K562 (cell line): ENCODE measurements around the gene MACF1. TPM values are rescaled to one million over a fixed set of nuclear protein-coding genes. Genes with fewer than 3 reads are reported as not detected.
A peak's percentile ranks its signal among the peaks of the same experiment; 100 is the strongest.

Experiments
- DPF2 ChIP-seq: fragments of 450-650 bp; IDR thresholded peaks from 2 replicates; pipeline ENCODE4 v1.6.1; 2016
- EGR1 ChIP-seq: fragments of 450-650 bp; conservative IDR thresholded peaks from 2 replicates; pipeline ENCODE4 v1.6.1; 2017; ENCODE audit warnings: mild to moderate bottlenecking
- ETV6 ChIP-seq, 3 experiments: fragments of 150-350 bp in 1 of 3; sonication (generic) in 1 of 3; formaldehyde crosslinking in 1 of 3; IDR thresholded peaks; 2 replicates each; pipeline versions ENCODE4 v1.6.1 to v1.8.0; 2014 to 2022; ENCODE audit warnings: borderline replicate concordance in 2 of 3, low read depth in 2 of 3, antibody characterized with exemption in 1 of 3, low read length in 1 of 3, mild to moderate bottlenecking in 1 of 3, missing genetic modification reagents in 1 of 3
- FOXK1 ChIP-seq: sonication (generic); formaldehyde crosslinking; IDR thresholded peaks from 2 replicates; pipeline ENCODE4 v1.8.0; 2022; ENCODE audit warnings: missing genetic modification reagents, mild to moderate bottlenecking, borderline replicate concordance
- KDM4B ChIP-seq, 2 experiments: fragments of 450-650 bp in 1 of 2; sonication (generic) in 1 of 2; IDR thresholded peaks; 2 replicates each; pipeline ENCODE4 v1.6.1; 2016 to 2017; ENCODE audit warnings: borderline replicate concordance in 2 of 2, antibody characterized with exemption in 1 of 2, low read depth in 1 of 2, mild to moderate bottlenecking in 1 of 2
- KDM5B ChIP-seq: fragments of 200-600 bp; sonication (generic); IDR thresholded peaks from 2 replicates; pipeline ENCODE4 v1.6.1; 2012; ENCODE audit warnings: low read depth, mild to moderate bottlenecking, moderate library complexity, low read length, control low read depth, inconsistent platforms; ENCODE audit not compliant: insufficient replicate concordance
- MYC ChIP-seq, 2 experiments: fragments of 250-450 bp in 1 of 2; sonication (Bioruptor Pico) in 1 of 2; IDR thresholded peaks; 2 replicates each; pipeline versions ENCODE4 v1.5.1 to v1.6.1; 2012 to 2021; ENCODE audit warnings: low read depth in 2 of 2, borderline replicate concordance in 1 of 2, improper control_type of control experiment in 1 of 2, low read length in 1 of 2, mild to moderate bottlenecking in 1 of 2, moderate library complexity in 1 of 2
- NR2C1 ChIP-seq, 2 experiments: fragments of 450-650 bp; IDR thresholded peaks; 2 replicates each; pipeline ENCODE4 v1.6.1; 2017; ENCODE audit warnings: mild to moderate bottlenecking in 2 of 2, antibody characterized with exemption in 1 of 2, inconsistent platforms in 1 of 2, missing compliant biosample characterization in 1 of 2, missing genetic modification characterization in 1 of 2
- PHF8 ChIP-seq: fragments of 200-600 bp; sonication (generic); IDR thresholded peaks from 2 replicates; pipeline ENCODE4 v1.6.1; 2012; ENCODE audit warnings: mixed run types, mild to moderate bottlenecking, inconsistent platforms, low read length, moderate library complexity, borderline replicate concordance
- POLR2A ChIP-seq: fragments of 450-650 bp; conservative IDR thresholded peaks from 2 replicates; pipeline ENCODE4 v1.6.1; 2016
- RAD21 ChIP-seq, 2 experiments: fragments of 250-450 bp in 1 of 2; fragments of 450-650 bp in 1 of 2; sonication (Bioruptor Pico) in 1 of 2; formaldehyde crosslinking in 1 of 2; IDR thresholded peaks in 1 of 2; conservative IDR thresholded peaks in 1 of 2; 2 replicates each; pipeline versions ENCODE4 v1.4.0 to v1.8.0; 2020 to 2022; ENCODE audit warnings: mild to moderate bottlenecking in 2 of 2, moderate library complexity in 1 of 2
- RCOR1 ChIP-seq, 2 experiments: IDR thresholded peaks; 2 replicates each; pipeline ENCODE4 v1.6.1; 2012; ENCODE audit warnings: low read depth in 2 of 2, low read length in 2 of 2, borderline replicate concordance in 1 of 2, improper control_type of control experiment in 1 of 2
- SAP30 ChIP-seq: fragments of 200-600 bp; sonication (generic); IDR thresholded peaks from 2 replicates; pipeline ENCODE4 v1.6.1; 2012; ENCODE audit warnings: borderline replicate concordance, low read depth, mild to moderate bottlenecking, moderate library complexity, low read length, control low read depth, inconsistent platforms; ENCODE audit not compliant: insufficient read depth, poor library complexity, severe bottlenecking
- SMARCE1 ChIP-seq: fragments of 450-650 bp; IDR thresholded peaks from 2 replicates; pipeline ENCODE4 v1.7.1; 2016; ENCODE audit warnings: mild to moderate bottlenecking
- SRSF9 ChIP-seq: fragments of 200-400 bp; formaldehyde crosslinking; IDR thresholded peaks from 2 replicates; pipeline ENCODE4 v1.6.1; 2017; ENCODE audit warnings: low read depth, low read length, borderline replicate concordance
- STAT5B ChIP-seq: fragments of 250-450 bp; sonication (Bioruptor Pico); IDR thresholded peaks from 2 replicates; pipeline ENCODE4 v1.8.0; 2021; ENCODE audit warnings: mild to moderate bottlenecking, inconsistent platforms
- TBL1XR1 ChIP-seq, 2 experiments: IDR thresholded peaks; 2 replicates each; pipeline ENCODE4 v1.6.1; 2012; ENCODE audit warnings: improper control_type of control experiment in 2 of 2, low read length in 2 of 2, mild to moderate bottlenecking in 1 of 2
- TFAP4 ChIP-seq: sonication (generic); formaldehyde crosslinking; IDR thresholded peaks from 2 replicates; pipeline ENCODE4 v1.8.0; 2022; ENCODE audit warnings: missing genetic modification reagents, mild to moderate bottlenecking, moderate library complexity, borderline replicate concordance
- U2AF2 ChIP-seq: fragments of 200-400 bp; formaldehyde crosslinking; optimal IDR thresholded peaks from 2 replicates; pipeline ENCODE3; 2017; ENCODE audit warnings: low read depth, mild to moderate bottlenecking, low read length
- UBTF ChIP-seq, 2 experiments: IDR thresholded peaks; 2 replicates each; pipeline ENCODE4 v1.6.1; 2012; ENCODE audit warnings: improper control_type of control experiment in 2 of 2, low read depth in 2 of 2, low read length in 2 of 2, borderline replicate concordance in 1 of 2
- ZNF184 ChIP-seq: sonication (generic); formaldehyde crosslinking; IDR thresholded peaks from 2 replicates; pipeline ENCODE4 v1.5.0; 2020; ENCODE audit warnings: missing genetic modification reagents
- polyA plus RNA-seq, 8 experiments: library from polyadenylated mRNA; depleted of rRNA in 4 of 8; stranded (reverse) in 5 of 8; unstranded in 3 of 8; fragments of >200 nt; fragmentation: Nextera tagmentation in 2 of 8; fragmentation: Illumina TruSeq in 1 of 8; extraction: Ambion mirVana in 2 of 8; extraction: Trizol in 1 of 8; gene quantifications; 2 replicates each; pipeline versions ENCODE4 v1.2.1 to v1.2.3, GENCODE V29; 2011 to 2014; ENCODE audit warnings: inconsistent platforms in 1 of 8, missing spikeins in 1 of 8
- total RNA-seq, 7 experiments: library from RNA; depleted of rRNA in 6 of 7; stranded (reverse); fragments of >200 nt in 6 of 7; fragmentation: Illumina TruSeq in 2 of 7; extraction: Trizol in 2 of 7; gene quantifications; 2 replicates each; pipeline versions ENCODE4 v1.2.1 to v1.2.3, GENCODE V29; 2011 to 2021; ENCODE audit warnings: low replicate concordance in 1 of 7

MACF1 gene
- total and polyA plus RNA-seq, 9 of the 15 experiments (the other 6 are each of a cell fraction or from before 2014, with no cell fraction given): 13.2 to 232 (median 112) TPM

DNA sequence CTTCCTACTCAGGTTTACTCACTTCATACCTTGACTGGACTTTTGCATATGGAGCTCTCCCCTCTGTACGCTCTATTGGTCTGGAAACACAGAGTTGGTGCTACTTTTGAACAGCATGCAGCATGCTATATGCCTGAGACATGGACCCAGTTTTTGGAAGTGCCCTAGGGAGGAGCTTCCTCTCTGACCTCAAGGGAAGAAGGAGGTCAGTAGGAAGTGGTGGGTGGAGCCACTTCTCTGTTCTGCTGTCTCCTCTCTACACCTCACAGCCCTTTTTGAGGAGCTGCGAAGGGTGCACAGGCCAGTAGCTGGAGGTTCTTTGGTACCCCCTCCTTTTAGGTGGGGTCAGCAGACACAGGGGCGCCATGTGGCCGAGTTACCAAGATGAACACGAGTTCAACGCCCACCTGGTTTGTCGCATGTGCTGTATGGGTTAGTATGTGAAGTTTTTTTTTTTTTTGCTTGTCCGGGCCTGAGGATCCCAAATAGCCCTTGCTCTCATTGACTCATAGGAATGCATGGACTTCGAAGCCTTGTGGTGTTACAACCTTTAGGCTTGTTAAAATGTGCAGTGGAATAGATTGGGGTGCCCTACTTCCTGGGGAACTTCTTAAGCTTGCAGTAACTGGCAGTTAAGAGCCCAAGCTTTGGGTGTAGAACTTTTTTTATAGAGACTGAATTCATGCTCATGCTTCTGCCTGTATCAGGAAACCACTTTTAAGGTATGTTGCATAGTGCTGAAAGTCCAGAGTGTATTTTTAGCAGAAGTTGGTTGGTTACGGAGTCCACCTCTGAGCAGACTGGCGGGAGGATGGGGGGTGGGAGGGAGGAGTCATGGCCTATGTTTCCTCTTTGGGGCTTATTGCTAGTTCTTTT, 10.7 kb downstream of the MACF1 start (continued):
- TF ChIP-seq SAP30: no peak
- no peak for TF ChIP-seq DPF2
- TF ChIP-seq STAT5B: no peak
- 0 out of 2 replicates have a peak, but pooled peaks have one; percentile 30 for TF ChIP-seq SMARCE1
- no peak for TF ChIP-seq ZNF184 (CRISPR knock-in tag)
- TF ChIP-seq EGR1: peak; percentile 74
- no peak for TF ChIP-seq U2AF2
- TF ChIP-seq ETV6 (IDR thresholded peaks at IDR 0.05; ENCODE audit: borderline replicate concordance in 1 of 2, low read depth in 2 of 2, low read length in 1 of 2): 0 out of 4 replicates have a peak, but pooled peaks of 1 of the 2 experiments have one; percentile 16
- no peak for TF ChIP-seq ETV6 (CRISPR knock-in tag; IDR thresholded peaks at IDR 0.05; ENCODE audit: borderline replicate concordance)
- TF ChIP-seq SRSF9: no peak
- TF ChIP-seq UBTF (IDR thresholded peaks at IDR 0.05; ENCODE audit: borderline replicate concordance in 1 of 2, low read depth in 2 of 2, low read length in 2 of 2): 0 out of 4 replicates have a peak, but pooled peaks of 1 of the 2 experiments have one; percentile 35
- no peak for TF ChIP-seq FOXK1
- peak; percentile 48 for TF ChIP-seq KDM5B
- no peak for TF ChIP-seq TFAP4
- 0 out of 2 replicates have a peak, but pooled peaks have one; percentile 10 for TF ChIP-seq MYC (IDR thresholded peaks at IDR 0.05; ENCODE audit: low read depth, low read length)
- TF ChIP-seq MYC (CRISPR knock-in tag; IDR thresholded peaks at IDR 0.05; ENCODE audit: borderline replicate concordance, low read depth): no peak
- TF ChIP-seq RAD21 (CRISPR knock-in tag; conservative IDR thresholded peaks at IDR 0.05 in 1 of 2, IDR thresholded peaks at IDR 0.05 in 1 of 2): no peak
- 0 out of 2 replicates have a peak, but pooled peaks have one; percentile 45 for TF ChIP-seq NR2C1 (IDR thresholded peaks at IDR 0.05)
- 0 out of 2 replicates have a peak, but pooled peaks have one; percentile 15 for TF ChIP-seq NR2C1 (tag; IDR thresholded peaks at IDR 0.05)
- TF ChIP-seq TBL1XR1 (IDR thresholded peaks at IDR 0.05; ENCODE audit: low read length in 2 of 2): no peak
- peak; percentile 32; the same call in 1 of the 2 replicates for TF ChIP-seq PHF8
- peak; percentile 64 for TF ChIP-seq POLR2A
- no peak for TF ChIP-seq KDM4B (IDR thresholded peaks at IDR 0.05; ENCODE audit: borderline replicate concordance in 2 of 2, low read depth in 1 of 2)
- TF ChIP-seq RCOR1 (IDR thresholded peaks at IDR 0.05; ENCODE audit: borderline replicate concordance in 1 of 2, low read depth in 2 of 2, low read length in 2 of 2): 0 out of 4 replicates have a peak, but pooled peaks of 1 of the 2 experiments have one; percentile 12
